DND-41 (cell line): Measurements from ENCODE around the gene EPHB2.

Experiments used
- CTCF ChIP-seq: IDR thresholded peaks from 2 replicates; pipeline ENCODE4 v1.5.1; 2012; ENCODE audit warnings: borderline replicate concordance, low read length, moderate library complexity, mild to moderate bottlenecking; ENCODE audit not compliant: poor library complexity, severe bottlenecking; ENCODE audit errors: extremely low read depth
- EZH2 ChIP-seq: IDR thresholded peaks from 3 replicates; pipeline ENCODE4 v1.6.1; 2012; ENCODE audit warnings: borderline replicate concordance, low read depth, mild to moderate bottlenecking, moderate library complexity, low read length, inconsistent platforms; ENCODE audit not compliant: severe bottlenecking

GRCh38 chr1:22756125-22756735 lies 45.6 kb downstream of the EPHB2 start:
- TF ChIP-seq CTCF: no peak
- no peak for TF ChIP-seq EZH2
